HG03159 (cell line): ENCODE data around the gene RPS6KA4.
A peak's percentile ranks its signal among the peaks of the same experiment; 100 is the strongest.
"Not testable (repeated sequence)": the region's sequence is repeated elsewhere in the genome, so short reads cannot be mapped to it uniquely, and the experiment has no call there.

Experiments used
- ATAC-seq: cut with Tn5 transposase; IDR thresholded peaks from one replicate; pipeline ENCODE4 v1.9.1; 2021; ENCODE audit warnings: mild to moderate bottlenecking, moderate library complexity; ENCODE audit not compliant: unreplicated experiment

RPS6KA4 gene

GRCh38 chr11:64358907-64359711 lies at the start of gene RPS6KA4:
RPS6KA4 (plus strand) TSS chr11:64359162; CDS start chr11:64359236, 74 bp downstream.
- no peak for ATAC-seq

DNA sequence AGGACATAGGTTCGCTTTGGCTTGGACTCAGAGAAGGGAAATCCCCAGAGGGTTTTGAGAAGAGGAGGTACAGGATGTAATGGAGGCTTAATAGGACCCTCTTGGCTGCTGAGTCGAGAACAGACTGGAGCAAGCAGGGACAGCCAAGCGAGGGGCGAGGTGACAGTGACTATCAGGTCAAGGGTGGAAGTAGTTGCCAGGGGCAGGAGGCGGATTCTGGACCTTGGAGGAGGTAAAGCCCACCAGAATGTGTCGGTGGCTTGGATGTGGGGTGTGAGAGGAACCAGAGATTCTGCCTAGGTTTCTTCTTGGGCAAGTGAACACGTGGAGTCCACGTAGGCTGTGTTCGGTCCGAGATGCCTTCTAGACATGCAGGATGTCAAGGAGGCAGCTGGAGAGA lies 46.0 kb upstream of the RPS6KA4 start:
- ATAC-seq = no peak

- ATAC-seq = no peak
These were observed 45.3 kb upstream of the RPS6KA4 start for GRCh38 chr11:64313491-64314145.

DNA sequence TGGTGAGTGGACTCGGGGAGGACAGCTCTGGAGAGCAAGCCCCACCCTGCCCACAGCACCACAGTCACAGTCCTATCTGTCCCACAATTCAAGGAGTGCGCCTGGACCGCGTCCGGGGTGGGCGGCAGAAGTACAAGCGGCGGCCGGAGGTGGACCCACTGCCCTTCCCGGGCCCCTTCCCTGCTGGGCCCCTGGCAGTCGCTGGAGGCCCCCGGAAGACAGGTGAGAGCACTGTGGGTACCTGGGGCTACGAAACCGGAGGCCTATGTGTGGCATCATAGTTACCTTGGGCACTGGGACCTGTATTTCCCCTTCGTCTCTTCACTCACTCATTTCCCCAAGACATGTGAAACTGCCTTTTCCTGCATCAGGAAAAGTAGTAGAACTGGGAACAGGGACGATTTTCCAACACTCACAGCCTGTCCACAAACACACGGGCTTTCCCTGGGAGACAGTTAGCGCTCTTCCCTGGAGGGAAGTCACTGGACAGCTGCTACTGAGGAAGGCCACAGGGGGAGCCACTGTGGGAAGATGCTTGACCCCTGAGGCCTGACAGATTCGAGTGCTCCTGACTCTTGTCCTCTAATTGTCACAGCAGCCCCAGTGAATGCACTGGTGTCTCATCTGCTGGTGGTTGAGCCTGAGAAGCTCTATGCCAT lies 44.7 kb upstream of the RPS6KA4 start:
- no peak for ATAC-seq

DNA sequence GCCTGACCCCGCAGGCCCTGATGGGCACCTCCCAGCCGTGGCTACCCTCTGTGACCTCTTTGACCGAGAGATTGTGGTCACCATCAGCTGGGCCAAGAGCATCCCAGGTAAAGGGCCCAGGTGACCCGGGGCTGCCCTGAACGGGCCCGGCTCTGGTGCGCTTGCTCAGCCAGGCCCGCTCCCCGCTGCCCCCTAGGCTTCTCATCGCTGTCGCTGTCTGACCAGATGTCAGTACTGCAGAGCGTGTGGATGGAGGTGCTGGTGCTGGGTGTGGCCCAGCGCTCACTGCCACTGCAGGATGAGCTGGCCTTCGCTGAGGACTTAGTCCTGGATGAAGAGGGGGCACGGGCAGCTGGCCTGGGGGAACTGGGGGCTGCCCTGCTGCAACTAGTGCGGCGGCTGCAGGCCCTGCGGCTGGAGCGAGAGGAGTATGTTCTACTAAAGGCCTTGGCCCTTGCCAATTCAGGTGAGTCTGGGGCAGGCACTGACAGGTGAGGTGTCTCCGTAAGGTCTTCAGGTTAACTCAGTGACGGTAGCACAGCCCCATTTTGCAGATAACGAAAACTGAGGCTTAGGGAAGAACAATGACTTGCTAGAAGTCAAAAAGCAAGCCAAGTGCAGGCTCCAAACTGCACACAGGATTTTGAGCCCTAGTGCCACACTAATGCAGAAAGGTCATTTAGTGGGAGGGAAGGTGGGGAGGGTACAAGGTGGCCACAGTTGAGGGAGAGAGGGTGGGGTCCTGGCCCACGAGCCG lies 44.0 kb upstream of the RPS6KA4 start:
- ATAC-seq = no peak

- not testable (repeated sequence) for ATAC-seq
These were observed 43.1 kb upstream of the RPS6KA4 start for GRCh38 chr11:64315667-64316526.

DNA sequence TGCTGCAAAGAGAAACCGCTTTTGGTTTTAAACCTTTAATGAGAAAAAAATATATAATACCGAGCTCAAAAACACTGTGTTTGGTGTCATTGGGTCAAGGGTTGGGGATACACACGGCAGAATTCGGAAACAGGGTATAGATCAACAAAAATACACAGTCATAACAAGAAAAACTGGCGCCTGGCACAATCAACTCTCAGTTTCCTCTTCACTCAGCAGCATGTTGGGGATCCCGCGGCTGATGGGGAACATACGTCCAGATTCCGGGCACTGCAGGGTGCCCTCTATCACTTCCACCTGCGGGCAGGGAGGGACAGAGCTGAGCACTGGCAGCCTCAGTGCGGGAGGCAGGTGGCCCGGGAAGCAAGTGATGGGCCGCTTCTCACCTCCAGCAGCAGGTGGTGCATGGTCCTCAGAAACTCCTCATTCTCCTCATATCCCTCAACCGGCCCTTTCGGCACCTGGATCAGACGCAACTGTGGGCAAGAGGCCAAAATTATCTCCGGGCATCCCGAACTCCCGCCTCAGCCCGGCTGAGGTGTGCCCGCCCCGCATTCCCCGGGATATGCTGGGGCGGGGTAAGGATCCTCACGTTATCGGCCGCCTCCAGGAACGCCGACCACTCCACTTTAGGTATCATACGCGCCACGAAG lies 42.2 kb upstream of the RPS6KA4 start:
- no peak for ATAC-seq

DNA sequence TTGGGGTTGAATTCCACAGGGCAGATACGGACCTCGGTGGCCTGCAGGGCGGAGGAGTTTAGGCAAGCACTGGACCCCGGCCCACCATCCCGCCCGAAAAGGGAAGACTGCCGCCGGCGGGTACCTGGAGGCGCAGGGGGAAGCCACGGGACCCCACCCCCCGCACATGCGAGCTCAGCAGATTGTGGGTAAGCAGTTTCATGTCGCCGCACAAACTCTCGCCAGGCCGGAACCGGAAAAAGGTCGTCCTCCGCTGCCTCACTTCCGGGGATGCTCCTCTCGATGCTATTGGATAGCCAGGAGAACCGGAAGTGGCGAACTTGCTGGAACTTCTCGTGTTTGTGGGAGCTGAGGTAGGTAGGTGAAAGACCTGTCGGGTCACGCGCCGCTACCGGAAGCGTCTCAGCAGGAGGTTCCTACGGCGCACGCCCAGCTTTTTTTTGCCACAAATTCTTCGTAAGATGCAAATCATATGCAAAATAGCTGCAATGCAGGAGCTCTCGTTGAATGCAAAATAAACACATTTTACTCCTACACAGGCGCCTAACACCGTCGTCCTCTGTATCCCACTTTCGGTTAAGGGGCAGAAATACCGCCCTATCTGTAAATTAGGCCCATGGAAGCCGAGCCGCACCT lies 41.5 kb upstream of the RPS6KA4 start, which contains the start of gene TRMT112:
TSS of gene TRMT112 (minus strand) at position 235 of the 636 bp plus-strand sequence. CDS start at position 202, 33 bp downstream.
- peak; percentile 60 for ATAC-seq

- ATAC-seq = peak; percentile 71
These were observed 40.8 kb upstream of the RPS6KA4 start, which contains the start of gene PRDX5 for GRCh38 chr11:64317961-64318765. PRDX5 (plus strand) TSS chr11:64318121; CDS start chr11:64318216, 95 bp downstream.

- ATAC-seq = no peak
These were observed 39.9 kb upstream of the RPS6KA4 start for GRCh38 chr11:64318766-64319761.

DNA sequence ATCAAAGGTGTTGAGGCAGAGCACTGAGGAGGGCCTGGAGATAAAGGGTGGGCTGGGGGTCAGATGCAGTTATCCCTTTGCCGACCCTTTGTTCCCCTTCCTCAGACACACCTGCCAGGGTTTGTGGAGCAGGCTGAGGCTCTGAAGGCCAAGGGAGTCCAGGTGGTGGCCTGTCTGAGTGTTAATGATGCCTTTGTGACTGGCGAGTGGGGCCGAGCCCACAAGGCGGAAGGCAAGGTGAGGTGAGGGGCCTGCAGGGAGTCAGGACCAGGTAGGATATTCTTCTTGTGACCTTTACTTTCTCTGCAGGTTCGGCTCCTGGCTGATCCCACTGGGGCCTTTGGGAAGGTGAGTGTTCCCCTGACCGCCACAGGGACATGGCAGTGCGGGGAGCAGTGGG lies 38.4 kb upstream of the RPS6KA4 start:
- ATAC-seq = no peak

DNA sequence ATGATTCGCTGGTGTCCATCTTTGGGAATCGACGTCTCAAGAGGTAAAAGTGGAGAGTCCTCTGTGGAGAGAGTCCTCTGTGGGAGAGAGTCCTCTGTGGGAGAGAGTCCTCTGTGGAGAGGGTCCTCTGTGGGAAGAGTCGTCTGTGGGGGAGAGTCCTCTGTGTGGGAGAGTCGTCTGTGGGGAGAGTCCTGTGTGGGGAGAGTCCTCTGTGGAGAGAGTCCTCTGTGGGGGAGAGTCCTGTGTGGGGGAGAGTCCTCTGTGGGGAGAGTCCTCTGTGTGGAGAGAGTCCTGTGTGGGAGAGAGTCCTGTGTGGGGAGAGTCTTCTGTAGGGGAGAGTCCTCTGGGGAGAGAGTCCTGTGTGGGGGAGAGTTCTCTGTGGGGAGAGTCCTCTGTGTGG lies 37.9 kb upstream of the RPS6KA4 start:
- no peak for ATAC-seq

- ATAC-seq = no peak
These were observed 37.4 kb upstream of the RPS6KA4 start for GRCh38 chr11:64321533-64321932.

DNA sequence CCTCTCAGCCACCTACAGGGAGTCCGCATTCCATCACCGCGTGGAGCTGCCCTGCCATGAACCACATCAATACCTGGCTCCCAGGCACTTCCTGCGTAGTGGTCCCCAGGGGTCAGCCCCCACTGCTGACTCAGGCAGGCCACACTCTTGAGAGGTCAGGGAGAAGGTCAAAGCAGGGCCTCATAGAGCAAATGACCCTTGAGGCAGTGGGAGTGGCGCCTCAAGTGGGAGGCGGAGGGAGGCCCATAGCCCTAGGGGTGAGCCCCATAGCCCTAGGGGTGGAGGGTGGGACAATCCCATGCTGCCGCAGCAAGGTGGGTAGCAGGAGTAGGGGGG lies 36.1 kb upstream of the RPS6KA4 start:
- no peak for ATAC-seq

DNA sequence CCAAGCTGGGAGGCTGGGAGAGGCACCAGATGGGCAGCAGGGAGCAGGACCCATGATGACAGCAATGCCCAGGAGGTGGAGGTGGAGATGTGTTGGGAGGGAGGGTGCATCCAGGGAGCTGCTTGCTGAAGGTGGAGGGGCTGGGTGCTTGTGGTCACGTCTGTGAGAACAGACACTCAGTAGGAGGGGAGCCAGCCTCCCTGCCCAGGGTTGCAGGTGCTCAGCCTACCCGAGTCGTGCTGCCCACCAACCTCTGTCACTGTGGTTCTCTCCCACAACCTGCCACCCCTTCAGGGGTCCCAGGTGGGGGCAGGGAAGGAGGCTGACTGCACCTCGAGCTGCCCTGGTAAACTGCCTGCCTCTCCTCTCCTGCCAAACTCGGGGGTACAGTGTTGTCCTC lies 35.6 kb upstream of the RPS6KA4 start:
- ATAC-seq = no peak

GRCh38 chr11:64323984-64324383 lies 35.0 kb upstream of the RPS6KA4 start:
- not testable (repeated sequence) for ATAC-seq
